HCT116 (cell line): ENCODE measurements around the gene ZNF423.
"Not testable (repeated sequence)": the region's sequence is repeated elsewhere in the genome, so short reads cannot be mapped to it uniquely, and the experiment has no call there.

ENCODE experiments used
- FOSL1 ChIP-seq: IDR thresholded peaks from 2 replicates; pipeline ENCODE4 v1.6.1; 2012; ENCODE audit warnings: low read depth
- POLR2A ChIP-seq: IDR thresholded peaks from 2 replicates; pipeline ENCODE4 v1.7.0; 2011; ENCODE audit warnings: borderline replicate concordance; ENCODE audit not compliant: insufficient read depth, insufficient read length; ENCODE audit errors: extremely low read depth
- TCF7L2 ChIP-seq: IDR thresholded peaks from 2 replicates; pipeline ENCODE4 v1.7.0; 2011; ENCODE audit warnings: borderline replicate concordance, inconsistent platforms; ENCODE audit not compliant: insufficient read depth, insufficient read length; ENCODE audit errors: extremely low read depth
- ZFX ChIP-seq: fragments of 450-650 bp; IDR thresholded peaks from 2 replicates; pipeline ENCODE4 v1.6.1; 2017
- TF ChIP-seq, protein P1 (sequence below), 3 experiments: fragments of 200-600 bp in 1 of 3; sonication (generic) in 1 of 3; IDR thresholded peaks in 2 of 3; conservative IDR thresholded peaks in 1 of 3; 2 replicates each; pipeline ENCODE4 v1.5.1; 2012 to 2017; ENCODE audit warnings: low read depth in 2 of 3, low read length in 2 of 3, antibody characterized with exemption in 1 of 3, borderline replicate concordance in 1 of 3, control low read depth in 1 of 3, mild to moderate bottlenecking in 1 of 3, mixed read lengths in 1 of 3, mixed run types in 1 of 3, moderate library complexity in 1 of 3; ENCODE audit not compliant: insufficient read depth in 1 of 3
- TF ChIP-seq, protein P2 (sequence below): IDR thresholded peaks from 2 replicates; pipeline ENCODE4 v1.6.1; 2012
- TF ChIP-seq, protein P3 (sequence below): IDR thresholded peaks from 2 replicates; pipeline ENCODE4 v1.6.1; 2012; ENCODE audit warnings: low read depth

DNA sequence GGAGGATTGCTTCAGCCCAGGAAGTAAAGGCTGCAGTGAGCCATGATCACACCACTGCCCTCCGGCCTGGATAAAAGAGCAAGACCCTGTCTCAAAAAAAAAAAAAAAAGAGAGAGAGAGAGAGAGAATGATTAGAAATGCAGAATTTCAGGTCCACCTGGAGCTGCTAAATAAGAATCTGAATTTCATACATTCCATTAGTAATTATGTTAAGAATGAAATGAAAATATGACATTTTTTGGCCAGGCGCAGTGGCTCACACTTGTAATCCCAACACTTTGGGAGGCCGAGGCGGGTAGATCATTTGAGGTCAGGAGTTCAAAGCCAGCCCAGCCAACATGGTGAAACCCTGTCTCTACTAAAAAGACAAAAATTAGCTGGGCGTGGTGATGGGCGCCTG, 178.3 kb downstream of the ZNF423 start:
- TF ChIP-seq, protein P1, sequence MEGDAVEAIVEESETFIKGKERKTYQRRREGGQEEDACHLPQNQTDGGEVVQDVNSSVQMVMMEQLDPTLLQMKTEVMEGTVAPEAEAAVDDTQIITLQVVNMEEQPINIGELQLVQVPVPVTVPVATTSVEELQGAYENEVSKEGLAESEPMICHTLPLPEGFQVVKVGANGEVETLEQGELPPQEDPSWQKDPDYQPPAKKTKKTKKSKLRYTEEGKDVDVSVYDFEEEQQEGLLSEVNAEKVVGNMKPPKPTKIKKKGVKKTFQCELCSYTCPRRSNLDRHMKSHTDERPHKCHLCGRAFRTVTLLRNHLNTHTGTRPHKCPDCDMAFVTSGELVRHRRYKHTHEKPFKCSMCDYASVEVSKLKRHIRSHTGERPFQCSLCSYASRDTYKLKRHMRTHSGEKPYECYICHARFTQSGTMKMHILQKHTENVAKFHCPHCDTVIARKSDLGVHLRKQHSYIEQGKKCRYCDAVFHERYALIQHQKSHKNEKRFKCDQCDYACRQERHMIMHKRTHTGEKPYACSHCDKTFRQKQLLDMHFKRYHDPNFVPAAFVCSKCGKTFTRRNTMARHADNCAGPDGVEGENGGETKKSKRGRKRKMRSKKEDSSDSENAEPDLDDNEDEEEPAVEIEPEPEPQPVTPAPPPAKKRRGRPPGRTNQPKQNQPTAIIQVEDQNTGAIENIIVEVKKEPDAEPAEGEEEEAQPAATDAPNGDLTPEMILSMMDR (IDR thresholded peaks at IDR 0.05 in 2 of 3, conservative IDR thresholded peaks at IDR 0.05 in 1 of 3; ENCODE audit: borderline replicate concordance in 1 of 3, insufficient read depth in 1 of 3, low read depth in 2 of 3, low read length in 2 of 3), result not testable (repeated sequence)
- not testable (repeated sequence) for TF ChIP-seq FOSL1, TCF7L2, ZFX, POLR2A
- TF ChIP-seq, protein P2, sequence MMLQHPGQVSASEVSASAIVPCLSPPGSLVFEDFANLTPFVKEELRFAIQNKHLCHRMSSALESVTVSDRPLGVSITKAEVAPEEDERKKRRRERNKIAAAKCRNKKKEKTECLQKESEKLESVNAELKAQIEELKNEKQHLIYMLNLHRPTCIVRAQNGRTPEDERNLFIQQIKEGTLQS, result not testable (repeated sequence)
- TF ChIP-seq, protein P3, sequence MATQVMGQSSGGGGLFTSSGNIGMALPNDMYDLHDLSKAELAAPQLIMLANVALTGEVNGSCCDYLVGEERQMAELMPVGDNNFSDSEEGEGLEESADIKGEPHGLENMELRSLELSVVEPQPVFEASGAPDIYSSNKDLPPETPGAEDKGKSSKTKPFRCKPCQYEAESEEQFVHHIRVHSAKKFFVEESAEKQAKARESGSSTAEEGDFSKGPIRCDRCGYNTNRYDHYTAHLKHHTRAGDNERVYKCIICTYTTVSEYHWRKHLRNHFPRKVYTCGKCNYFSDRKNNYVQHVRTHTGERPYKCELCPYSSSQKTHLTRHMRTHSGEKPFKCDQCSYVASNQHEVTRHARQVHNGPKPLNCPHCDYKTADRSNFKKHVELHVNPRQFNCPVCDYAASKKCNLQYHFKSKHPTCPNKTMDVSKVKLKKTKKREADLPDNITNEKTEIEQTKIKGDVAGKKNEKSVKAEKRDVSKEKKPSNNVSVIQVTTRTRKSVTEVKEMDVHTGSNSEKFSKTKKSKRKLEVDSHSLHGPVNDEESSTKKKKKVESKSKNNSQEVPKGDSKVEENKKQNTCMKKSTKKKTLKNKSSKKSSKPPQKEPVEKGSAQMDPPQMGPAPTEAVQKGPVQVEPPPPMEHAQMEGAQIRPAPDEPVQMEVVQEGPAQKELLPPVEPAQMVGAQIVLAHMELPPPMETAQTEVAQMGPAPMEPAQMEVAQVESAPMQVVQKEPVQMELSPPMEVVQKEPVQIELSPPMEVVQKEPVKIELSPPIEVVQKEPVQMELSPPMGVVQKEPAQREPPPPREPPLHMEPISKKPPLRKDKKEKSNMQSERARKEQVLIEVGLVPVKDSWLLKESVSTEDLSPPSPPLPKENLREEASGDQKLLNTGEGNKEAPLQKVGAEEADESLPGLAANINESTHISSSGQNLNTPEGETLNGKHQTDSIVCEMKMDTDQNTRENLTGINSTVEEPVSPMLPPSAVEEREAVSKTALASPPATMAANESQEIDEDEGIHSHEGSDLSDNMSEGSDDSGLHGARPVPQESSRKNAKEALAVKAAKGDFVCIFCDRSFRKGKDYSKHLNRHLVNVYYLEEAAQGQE, result not testable (repeated sequence)
